Measurements from ENCODE around the gene ATR.

GRCh38 chr3:142595141-142595540 lies 16.6 kb upstream of the ATR start:
- TF ChIP-seq POLR2AphosphoS5 (IDR thresholded peaks at IDR 0.05; ENCODE audit: low read depth) (no peak), CTCF (IDR thresholded peaks at IDR 0.05; ENCODE audit: insufficient read depth, low read length) (no peak), GABPA (IDR thresholded peaks at IDR 0.05; ENCODE audit: low read depth) (no peak)
- TF ChIP-seq, protein P1, sequence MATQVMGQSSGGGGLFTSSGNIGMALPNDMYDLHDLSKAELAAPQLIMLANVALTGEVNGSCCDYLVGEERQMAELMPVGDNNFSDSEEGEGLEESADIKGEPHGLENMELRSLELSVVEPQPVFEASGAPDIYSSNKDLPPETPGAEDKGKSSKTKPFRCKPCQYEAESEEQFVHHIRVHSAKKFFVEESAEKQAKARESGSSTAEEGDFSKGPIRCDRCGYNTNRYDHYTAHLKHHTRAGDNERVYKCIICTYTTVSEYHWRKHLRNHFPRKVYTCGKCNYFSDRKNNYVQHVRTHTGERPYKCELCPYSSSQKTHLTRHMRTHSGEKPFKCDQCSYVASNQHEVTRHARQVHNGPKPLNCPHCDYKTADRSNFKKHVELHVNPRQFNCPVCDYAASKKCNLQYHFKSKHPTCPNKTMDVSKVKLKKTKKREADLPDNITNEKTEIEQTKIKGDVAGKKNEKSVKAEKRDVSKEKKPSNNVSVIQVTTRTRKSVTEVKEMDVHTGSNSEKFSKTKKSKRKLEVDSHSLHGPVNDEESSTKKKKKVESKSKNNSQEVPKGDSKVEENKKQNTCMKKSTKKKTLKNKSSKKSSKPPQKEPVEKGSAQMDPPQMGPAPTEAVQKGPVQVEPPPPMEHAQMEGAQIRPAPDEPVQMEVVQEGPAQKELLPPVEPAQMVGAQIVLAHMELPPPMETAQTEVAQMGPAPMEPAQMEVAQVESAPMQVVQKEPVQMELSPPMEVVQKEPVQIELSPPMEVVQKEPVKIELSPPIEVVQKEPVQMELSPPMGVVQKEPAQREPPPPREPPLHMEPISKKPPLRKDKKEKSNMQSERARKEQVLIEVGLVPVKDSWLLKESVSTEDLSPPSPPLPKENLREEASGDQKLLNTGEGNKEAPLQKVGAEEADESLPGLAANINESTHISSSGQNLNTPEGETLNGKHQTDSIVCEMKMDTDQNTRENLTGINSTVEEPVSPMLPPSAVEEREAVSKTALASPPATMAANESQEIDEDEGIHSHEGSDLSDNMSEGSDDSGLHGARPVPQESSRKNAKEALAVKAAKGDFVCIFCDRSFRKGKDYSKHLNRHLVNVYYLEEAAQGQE (IDR thresholded peaks at IDR 0.05; ENCODE audit: insufficient replicate concordance, low read depth) = no peak

Measured in HL-60 (cell line).